ENCODE data around the gene TAOK1. TPM values are rescaled to one million over a fixed set of nuclear protein-coding genes. Genes with fewer than 3 reads are reported as not detected.

The TAOK1 gene
- total and polyA plus RNA-seq, 2 of the 13 experiments (the other 11 are each of a cell fraction or from before 2014, with no cell fraction given) = 14.1 to 23.0 TPM

- TF ChIP-seq HNRNPLL (IDR thresholded peaks at IDR 0.05; ENCODE audit: low read depth, low read length, poor library complexity, severe bottlenecking) (no peak), ZNF879 (CRISPR knock-in tag; IDR thresholded peaks at IDR 0.05) (no peak; the same call in 1 of the 2 replicates), ZNF773 (CRISPR knock-in tag; IDR thresholded peaks at IDR 0.05; ENCODE audit: borderline replicate concordance) (no peak), KMT2A (CRISPR knock-in tag; IDR thresholded peaks at IDR 0.05) (no peak), ERF (CRISPR knock-in tag; IDR thresholded peaks at IDR 0.05) (no peak), MXI1 (IDR thresholded peaks at IDR 0.05; ENCODE audit: borderline replicate concordance, low read depth, low read length) (no peak), CENPBD1 (CRISPR knock-in tag; IDR thresholded peaks at IDR 0.05; ENCODE audit: borderline replicate concordance, low read depth) (no peak), ZFAT (CRISPR knock-in tag; conservative IDR thresholded peaks at IDR 0.05) (no peak), ZNF713 (CRISPR knock-in tag; IDR thresholded peaks at IDR 0.05) (no peak), ATM (IDR thresholded peaks at IDR 0.05; ENCODE audit: borderline replicate concordance) (no peak), ZNF609 (CRISPR knock-in tag; IDR thresholded peaks at IDR 0.05; ENCODE audit: borderline replicate concordance) (0 out of 2 replicates have a peak, but pooled peaks have one; percentile 8), AFF4 (CRISPR knock-in tag; IDR thresholded peaks at IDR 0.05) (no peak), ZNF441 (CRISPR knock-in tag; IDR thresholded peaks at IDR 0.05; ENCODE audit: borderline replicate concordance) (0 out of 2 replicates have a peak, but pooled peaks have one; percentile 46), RARA (CRISPR knock-in tag; IDR thresholded peaks at IDR 0.05) (no peak), ZFP62 (CRISPR knock-in tag; IDR thresholded peaks at IDR 0.05) (no peak), ZSCAN5A (CRISPR knock-in tag; IDR thresholded peaks at IDR 0.05; ENCODE audit: borderline replicate concordance) (no peak), NRL (CRISPR knock-in tag; IDR thresholded peaks at IDR 0.05; ENCODE audit: borderline replicate concordance) (peak; percentile 30; the same call in 1 of the 2 replicates)
Observed at GRCh38 chr17:29590411-29591145, 200.4 kb downstream of the TAOK1 start (continued).

Data from HepG2 (cell line).